T-helper 9 cell (primary cell): ENCODE results near the gene KRTAP4-9.
"Not testable (repeated sequence)": the region's sequence is repeated elsewhere in the genome, so short reads cannot be mapped to it uniquely, and the experiment has no call there.

Experiments used
- DNase-seq: peaks from one replicate; pipeline ENCODE4 v3.0.0-alpha.2; 2020

The KRTAP4-9 gene

GRCh38 chr17:41098481-41098880 lies 6.7 kb upstream of the KRTAP4-9 start:
- no peak for DNase-seq

- not testable (repeated sequence) for DNase-seq
Measured at GRCh38 chr17:41099682-41100480, 5.3 kb upstream of the KRTAP4-9 start.

DNA sequence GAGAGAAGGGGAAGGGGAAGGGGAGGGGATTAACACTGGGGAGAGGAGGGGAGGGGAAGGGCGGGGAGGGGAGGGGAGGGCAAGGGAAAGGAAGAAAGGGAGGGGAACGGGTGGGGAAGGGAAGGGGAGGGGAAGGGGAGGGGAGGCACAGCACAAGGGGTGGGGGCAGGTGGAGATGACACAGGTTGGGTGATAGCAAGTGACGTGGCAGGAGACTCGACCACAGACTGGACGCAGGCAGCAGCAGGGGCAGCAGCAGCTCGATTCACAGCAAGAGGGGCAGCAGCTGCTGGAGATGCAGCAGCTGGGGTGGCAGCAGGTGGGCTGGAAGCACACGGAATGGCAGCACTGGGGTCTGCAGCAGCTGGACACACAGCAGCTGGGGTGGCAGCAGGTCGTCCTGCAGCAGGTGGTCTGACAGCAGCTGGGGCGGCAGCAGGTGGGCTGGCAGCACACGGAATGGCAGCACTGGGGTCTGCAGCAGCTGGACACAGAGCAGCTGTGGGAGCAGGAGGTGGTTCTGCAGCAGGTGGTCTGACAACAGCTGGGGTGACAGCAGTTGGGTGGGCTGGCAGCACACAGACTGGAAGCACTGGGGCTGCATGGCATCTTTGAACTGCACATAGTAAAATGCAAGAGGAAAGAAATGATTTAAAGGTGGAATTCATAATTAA lies 3.5 kb upstream of the KRTAP4-9 start, which contains the start of gene KRTAP4-16:
KRTAP4-16 (minus strand) TSS at position 624 of the 674 bp plus-strand sequence; CDS start at position 624, 0 bp downstream.
- no peak for DNase-seq

DNA sequence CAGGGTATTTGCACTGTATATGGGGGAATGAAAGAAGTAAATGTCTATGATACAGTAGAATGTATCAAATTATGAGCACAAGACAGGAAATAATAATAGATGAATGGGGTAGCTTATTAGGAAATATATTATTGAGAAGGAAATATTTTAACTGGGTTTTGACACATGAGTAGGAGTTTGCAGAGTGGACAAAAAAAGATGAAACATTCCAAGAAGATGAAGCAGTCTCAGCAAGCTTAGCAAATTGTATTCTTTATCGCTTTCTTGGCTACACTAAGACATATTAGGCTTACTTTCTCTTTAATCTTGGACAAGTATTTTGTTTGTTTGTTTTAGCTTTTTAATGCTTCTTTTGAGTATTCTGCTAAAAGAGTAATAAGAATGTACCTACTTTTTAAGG lies 1.3 kb upstream of the KRTAP4-9 start:
- DNase-seq: no peak

DNA sequence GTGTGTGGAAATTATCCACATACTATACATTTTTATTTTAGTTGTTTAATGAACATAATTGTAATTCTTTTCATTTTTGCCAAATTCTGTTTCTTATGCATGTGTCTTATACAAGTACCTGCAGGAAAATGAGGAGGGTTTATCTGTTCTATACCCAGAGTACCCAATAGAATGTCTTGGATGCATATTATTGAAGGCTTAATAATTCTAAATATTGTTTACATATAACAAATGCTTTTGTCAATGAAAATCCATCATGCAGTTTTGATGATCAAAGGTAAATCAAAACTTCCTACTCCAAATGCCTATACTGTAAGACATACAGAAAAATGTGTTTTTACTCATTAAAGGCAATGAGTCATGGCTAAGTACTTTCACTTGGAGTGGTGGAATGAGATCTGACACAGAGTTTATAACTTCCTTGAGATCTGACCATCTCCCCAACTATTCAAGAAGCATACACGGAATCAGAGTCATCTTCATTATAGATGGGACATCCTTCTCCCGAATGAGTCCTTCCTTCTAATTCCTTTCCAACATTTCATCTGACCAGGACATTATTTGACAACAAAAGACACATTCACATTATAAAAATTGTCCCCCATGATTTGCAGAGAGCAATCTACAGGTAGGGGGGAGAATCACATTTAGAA lies 677 bp upstream of the KRTAP4-9 start:
- DNase-seq: not testable (repeated sequence)

GRCh38 chr17:41107941-41108450 lies 2.8 kb downstream of the KRTAP4-9 start:
- no peak for DNase-seq

DNA sequence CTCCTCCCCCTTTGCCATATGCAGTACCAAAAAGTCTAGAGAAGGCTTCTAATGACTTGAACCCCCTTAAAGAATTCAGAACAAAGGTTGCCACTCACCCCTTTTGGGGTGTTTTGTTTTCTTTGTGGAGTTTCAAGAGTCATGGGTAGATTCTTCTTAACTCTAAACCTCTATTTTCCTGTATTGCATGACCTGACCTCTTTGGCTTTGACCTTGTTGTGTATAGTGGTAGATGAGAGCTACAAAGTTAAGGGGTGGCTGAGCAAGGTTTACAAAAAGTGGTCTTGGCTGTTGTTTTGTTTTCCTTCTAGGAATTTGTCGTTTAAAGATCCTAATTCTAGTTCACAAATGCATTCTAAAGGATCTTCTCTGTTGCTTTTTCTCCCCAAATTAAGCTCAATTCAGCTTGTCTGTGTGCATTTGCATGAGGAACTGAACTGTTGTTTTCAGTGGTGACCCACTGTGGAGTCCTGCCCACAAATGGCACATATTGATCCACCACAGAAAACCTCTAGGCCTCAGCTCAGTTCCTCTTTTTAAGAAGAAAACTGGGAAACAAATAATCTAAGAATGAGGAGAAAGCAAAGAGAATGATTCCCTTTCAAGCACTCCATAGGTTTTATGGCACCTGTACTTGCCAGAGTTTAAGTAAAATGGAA lies 3.7 kb downstream of the KRTAP4-9 start:
- DNase-seq: not testable (repeated sequence)

- no peak for DNase-seq
Measured at GRCh38 chr17:41111151-41111885, 6.1 kb downstream of the KRTAP4-9 start.

DNA sequence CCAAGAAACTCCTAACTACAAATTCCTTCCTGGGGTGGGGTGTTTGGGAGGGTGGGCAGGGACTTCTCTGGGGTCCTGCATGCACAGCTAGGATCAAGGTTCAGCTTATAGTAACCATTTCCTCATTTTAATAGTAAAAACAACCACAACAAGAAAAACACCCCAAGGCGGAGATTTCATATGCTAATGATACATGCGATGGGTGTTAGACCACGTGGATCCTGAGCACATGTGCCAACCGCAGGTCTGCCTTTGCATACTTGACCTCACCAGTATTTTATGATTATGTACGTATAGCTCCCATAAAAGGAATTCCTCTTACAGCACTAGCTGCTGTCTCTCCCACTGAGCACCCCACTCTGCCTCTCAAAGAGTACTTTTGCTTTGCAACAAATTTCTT lies 11.1 kb downstream of the KRTAP4-9 start:
- DNase-seq: no peak

GRCh38 chr17:41117846-41118386 lies 12.7 kb downstream of the KRTAP4-9 start, which contains the start of gene KRTAP4-11:
TSS of gene KRTAP4-11 (minus strand) at chr17:41118373. CDS start at chr17:41118315, 58 bp downstream.
- DNase-seq: not testable (repeated sequence)

DNA sequence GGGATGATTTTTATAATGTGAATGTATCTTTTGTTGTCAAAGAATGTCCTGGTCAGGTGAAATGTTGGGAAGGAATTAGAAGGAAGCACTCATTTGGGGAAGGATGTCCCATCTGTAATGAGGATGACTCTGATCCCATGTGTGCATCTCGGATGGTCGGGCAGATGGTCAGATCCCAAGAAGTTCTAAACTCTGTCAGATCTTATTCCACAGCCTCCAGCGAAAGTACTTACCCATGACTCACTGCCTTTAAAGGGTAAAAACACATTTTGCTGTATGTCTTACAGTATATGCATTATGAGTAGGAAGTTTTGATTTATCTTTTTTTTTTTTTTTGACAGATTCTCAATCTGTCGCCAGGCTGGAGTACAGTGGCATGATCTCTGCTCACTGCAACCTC lies 13.5 kb downstream of the KRTAP4-9 start:
- DNase-seq: no peak

DNA sequence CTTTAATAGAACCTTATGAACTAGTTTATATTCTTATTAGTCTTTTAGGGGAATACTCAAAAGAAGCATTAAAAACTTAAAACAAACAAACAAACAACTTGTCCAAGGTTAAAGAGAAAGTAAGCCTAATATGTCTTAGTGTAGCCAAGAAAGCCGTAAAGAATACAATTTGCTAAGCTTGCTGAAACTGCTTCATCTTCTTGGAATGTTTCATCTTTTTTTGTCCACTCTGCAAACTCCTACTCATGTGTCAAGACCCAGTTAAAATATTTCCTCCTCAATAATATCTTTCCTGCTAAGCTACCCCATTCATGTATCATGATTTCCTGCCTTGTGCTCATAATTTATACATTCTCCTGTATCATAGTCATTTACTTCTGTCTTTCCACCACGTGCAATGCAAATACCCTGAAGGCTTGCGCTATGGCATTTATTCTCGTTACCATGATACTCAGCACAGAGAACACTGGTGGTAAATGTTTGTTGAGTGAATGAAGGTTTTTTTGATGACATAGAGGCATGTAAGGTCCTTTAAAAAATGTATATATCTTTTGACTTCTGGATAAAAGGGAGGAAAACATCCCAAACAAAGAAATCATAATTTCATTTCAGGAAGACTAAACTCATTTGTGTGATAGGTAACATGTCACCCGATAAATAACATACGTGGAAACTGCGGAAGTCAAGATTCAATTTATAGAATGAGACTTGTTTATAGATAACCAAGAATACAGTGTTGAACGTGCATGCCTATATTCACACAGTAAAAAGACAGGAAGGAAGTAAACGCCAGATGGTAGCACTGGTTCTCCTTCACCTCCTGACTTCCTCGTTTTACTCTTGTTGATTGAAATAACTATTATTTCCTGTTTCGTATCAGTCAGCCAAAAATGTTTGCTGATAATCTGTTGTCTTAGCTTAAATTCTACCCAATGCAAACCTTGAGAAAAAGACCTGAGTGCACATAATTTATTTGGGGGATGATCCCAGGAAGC lies 14.8 kb downstream of the KRTAP4-9 start:
- DNase-seq: not testable (repeated sequence)

DNA sequence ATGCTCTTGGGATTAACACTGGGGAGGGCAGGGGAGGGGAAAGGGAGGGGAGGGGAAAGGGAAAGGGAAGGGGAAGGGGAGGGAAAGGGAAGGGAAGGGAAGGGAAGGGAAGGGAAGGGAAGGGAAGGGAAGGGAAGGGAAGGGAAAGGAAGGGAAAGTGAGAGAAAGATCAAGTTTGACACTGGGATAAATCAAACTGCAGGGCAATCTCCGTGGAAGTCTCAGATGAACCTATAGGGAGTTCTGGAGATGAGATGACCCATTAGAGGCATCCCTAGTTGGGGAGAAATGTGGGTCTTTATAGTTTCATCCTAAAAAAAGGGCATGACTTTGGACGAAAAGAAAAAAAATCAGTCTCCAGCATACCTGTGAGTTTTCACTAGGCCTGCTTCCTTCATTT lies 16.6 kb downstream of the KRTAP4-9 start:
- no peak for DNase-seq

- not testable (repeated sequence) for DNase-seq
Measured at GRCh38 chr17:41123292-41123990, 18.3 kb downstream of the KRTAP4-9 start.

GRCh38 chr17:41123991-41124371 lies 18.8 kb downstream of the KRTAP4-9 start, which contains the start of gene KRTAP4-12:
TSS of gene KRTAP4-12 (minus strand) at chr17:41124182. CDS start at chr17:41124122, 60 bp downstream.
- DNase-seq: not testable (repeated sequence)

DNA sequence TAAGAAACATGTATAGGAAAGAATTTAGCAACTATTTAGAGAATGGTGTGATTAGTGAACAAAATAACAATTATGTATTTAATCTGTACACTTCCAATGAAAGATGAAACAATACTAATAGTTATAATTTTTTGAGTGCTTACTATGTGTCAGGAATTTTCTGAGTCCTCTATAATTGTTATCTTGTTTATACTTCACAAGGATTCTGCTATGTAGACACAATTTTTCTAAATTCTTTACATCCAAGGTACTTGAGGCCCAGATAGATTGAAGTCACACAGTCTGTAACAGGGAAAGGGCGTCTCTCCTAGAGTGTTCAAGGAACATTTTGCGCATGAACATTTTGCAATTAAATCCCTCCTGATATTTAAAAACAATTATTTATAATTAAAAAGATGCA lies 19.9 kb downstream of the KRTAP4-9 start:
- DNase-seq: no peak

GRCh38 chr17:41126412-41126811 lies 21.2 kb downstream of the KRTAP4-9 start:
- DNase-seq: no peak

DNA sequence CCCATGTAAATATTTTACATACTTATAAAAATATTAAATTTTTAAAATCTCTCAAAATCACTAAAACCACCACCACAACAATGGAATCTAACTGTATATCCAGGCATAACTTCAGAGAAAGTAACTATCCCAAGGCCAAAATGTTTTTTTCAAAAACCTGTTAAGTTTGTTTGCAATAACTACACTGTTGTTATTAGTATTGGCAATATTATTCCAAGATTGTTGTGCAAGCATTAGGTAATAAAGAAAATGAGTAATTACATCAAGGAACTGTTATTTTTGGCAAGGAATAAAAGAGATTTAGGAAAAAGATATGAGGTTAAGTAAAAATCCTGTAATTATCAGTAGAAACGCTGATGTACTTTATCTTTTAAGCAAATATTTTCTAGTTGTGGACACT lies 22.2 kb downstream of the KRTAP4-9 start:
- DNase-seq: no peak

GRCh38 chr17:41131979-41132378 lies 26.8 kb downstream of the KRTAP4-9 start:
- DNase-seq: no peak
